ENCODE data around the gene ATP2A3. TPM values are rescaled to one million over a fixed set of nuclear protein-coding genes. Genes with fewer than 3 reads are reported as not detected.

The ATP2A3 gene
- total and polyA plus RNA-seq, 2 donors (not counting 3 experiments of a cell fraction or from before 2014, with no cell fraction given), result 0.37 to 0.55 TPM

GRCh38 chr17:3882276-3882675, 82.0 kb downstream of the ATP2A3 start:
- Histone ChIP-seq H2AFZ (ENCODE audit: low read depth, low read length) (no peak overlapping the region), H3K4me1 (ENCODE audit: control insufficient read depth, extremely low read depth, insufficient read depth, low read length) (peaks cover 20% of the 10 kb centered on the region), H3K27me3 (ENCODE audit: control insufficient read depth in 2 of 2, insufficient read depth in 2 of 2, low read length in 2 of 2) (no peaks in the 10 kb centered on the region), H3K4me3 (replicated peaks in 1 of 3; ENCODE audit: insufficient read depth in 1 of 3, low read depth in 1 of 3, low read length in 3 of 3) (no peak overlapping the region), H3K9me1 (replicated peaks; ENCODE audit: control insufficient read depth, extremely low read depth, insufficient read depth, low read length) (no peaks in the 10 kb centered on the region), H3K27ac (ENCODE audit: insufficient read depth, low read depth, low read length) (no peak overlapping the region), H3K9me3 (replicated peaks; ENCODE audit: control insufficient read depth, insufficient read depth, low read length) (no peaks in the 10 kb centered on the region), H3K36me3 (ENCODE audit: control insufficient read depth in 2 of 2, extremely low read depth in 1 of 2, insufficient read depth in 2 of 2, low read length in 2 of 2) (no peaks in the 10 kb centered on the region), H3K4me2 (ENCODE audit: insufficient read depth, low read length) (no peak overlapping the region), H3K79me2 (ENCODE audit: control insufficient read depth, insufficient read depth, low read length) (peaks cover 6% of the 10 kb centered on the region), H3K9ac (replicated peaks; ENCODE audit: extremely low read depth, insufficient read depth, low read length) (no peak overlapping the region), H4K20me1 (replicated peaks; ENCODE audit: control insufficient read depth, extremely low read depth, insufficient read depth, low read length) (no peaks in the 10 kb centered on the region)
- CTCF ChIA-PET, result no interaction called here
- no peak for TF ChIP-seq CTCF (IDR thresholded peaks at IDR 0.05; ENCODE audit: extremely low read depth in 1 of 2, insufficient read depth in 1 of 2, low read depth in 1 of 2, low read length in 2 of 2)
- no peak for TF ChIP-seq GATA2 (IDR thresholded peaks at IDR 0.05; ENCODE audit: insufficient read depth, insufficient read length, low read depth, low read length)
- TF ChIP-seq POLR2A (IDR thresholded peaks at IDR 0.05; ENCODE audit: low read depth, low read length), result no peak
- TF ChIP-seq POLR2AphosphoS5 (IDR thresholded peaks at IDR 0.05; ENCODE audit: insufficient read depth, low read depth, low read length), result no peak
- no peak for TF ChIP-seq EZH2 (IDR thresholded peaks at IDR 0.05; ENCODE audit: borderline replicate concordance, low read depth, low read length, severe bottlenecking)
- no peak for TF ChIP-seq MAX (IDR thresholded peaks at IDR 0.05; ENCODE audit: insufficient read depth, insufficient read length)
- TF ChIP-seq FOS (IDR thresholded peaks at IDR 0.05; ENCODE audit: borderline replicate concordance, insufficient read depth, low read length), result no peak
- TF ChIP-seq MYC (IDR thresholded peaks at IDR 0.05; ENCODE audit: low read depth, low read length), result no peak
- TF ChIP-seq JUN (IDR thresholded peaks at IDR 0.05; ENCODE audit: borderline replicate concordance, insufficient read depth, insufficient read length, low read depth), result no peak
- intact Hi-C loops (cut with micrococcal nuclease) (no loop called here), dilution Hi-C loops (cut with MboI; ENCODE audit: extremely low pct_ligation_motif_present, low sequenced_read_pairs) (no loop called here)
- POLR2A ChIA-PET, result no interaction called here
- no peak for FAIRE-seq
- no TSS peak for BruUV-seq (replicated peaks)
- DNase-seq (ENCODE audit: low read depth, low spot score), result no peak
